HG03103 (cell line): ENCODE measurements around the gene AKAIN1.

Experiments used
- ATAC-seq: cut with Tn5 transposase; IDR thresholded peaks from one replicate; pipeline ENCODE4 v1.9.1; 2021; ENCODE audit warnings: low read depth; ENCODE audit not compliant: unreplicated experiment

AKAIN1 gene, protein sequence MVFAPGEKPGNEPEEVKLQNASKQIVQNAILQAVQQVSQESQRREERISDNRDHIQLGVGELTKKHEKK

DNA sequence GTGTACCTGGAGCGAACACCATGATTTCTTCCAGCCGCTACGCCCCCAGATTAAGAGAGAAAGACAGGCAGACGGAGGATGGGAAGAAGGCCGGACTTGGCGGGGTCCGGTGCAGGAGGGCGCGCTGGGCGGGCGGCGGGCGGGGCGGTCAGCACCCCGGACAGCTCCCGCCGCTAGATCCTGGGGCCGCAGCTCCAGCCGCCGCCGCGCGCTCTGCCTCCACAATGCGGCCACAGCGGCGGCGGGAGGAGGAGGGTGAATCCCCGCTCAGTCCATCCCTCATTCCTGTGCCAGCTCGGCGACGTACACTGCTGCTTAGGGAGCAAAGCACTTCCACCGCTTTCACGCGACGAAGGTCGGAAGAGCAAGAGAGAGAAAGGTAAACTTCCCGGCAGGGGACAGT, at the start of gene AKAIN1:
Gene AKAIN1, minus strand, starts transcription at position 226 of the 403 bp plus-strand sequence. Its CDS starts 204 bp downstream, at position 22.
- ATAC-seq: no peak

DNA sequence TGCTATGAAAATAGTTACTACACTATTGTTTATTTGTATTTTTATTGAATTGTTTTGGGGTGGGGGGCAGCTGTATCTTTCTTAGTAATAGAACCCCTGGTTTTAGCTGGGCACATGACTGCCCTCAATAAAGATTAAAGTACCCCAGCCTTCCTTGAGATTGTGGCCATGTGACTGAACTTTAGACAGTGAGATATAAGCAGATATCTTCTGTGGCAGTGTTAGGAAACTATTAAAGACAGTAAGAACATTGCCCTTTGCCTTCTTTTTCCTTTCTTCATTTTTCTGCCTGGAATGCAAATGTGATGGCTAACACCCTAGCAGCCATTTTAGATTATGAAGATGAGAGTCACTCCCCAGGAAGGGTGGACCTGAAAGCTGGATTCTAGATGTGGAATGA, 47.9 kb upstream of the AKAIN1 start:
- no peak for ATAC-seq

DNA sequence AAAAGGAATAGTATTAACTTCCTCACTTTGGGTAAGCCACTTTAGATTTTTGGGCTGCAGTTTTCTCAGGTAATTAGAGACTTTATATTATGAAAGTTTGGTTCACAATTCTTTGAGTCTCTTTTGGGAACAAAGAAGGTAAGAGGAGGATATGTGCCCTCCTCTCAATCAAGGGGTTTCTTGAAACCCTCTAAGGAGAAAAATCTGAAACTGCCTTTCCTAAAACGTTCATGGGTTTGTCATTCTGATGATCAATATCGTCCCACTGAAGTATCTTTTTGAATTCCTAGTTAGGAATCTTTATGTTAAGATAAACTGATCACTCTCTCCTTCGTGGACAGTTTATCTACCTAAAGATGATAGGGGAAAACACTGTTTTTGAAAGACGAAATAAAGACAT, 42.4 kb upstream of the AKAIN1 start:
- no peak for ATAC-seq

DNA sequence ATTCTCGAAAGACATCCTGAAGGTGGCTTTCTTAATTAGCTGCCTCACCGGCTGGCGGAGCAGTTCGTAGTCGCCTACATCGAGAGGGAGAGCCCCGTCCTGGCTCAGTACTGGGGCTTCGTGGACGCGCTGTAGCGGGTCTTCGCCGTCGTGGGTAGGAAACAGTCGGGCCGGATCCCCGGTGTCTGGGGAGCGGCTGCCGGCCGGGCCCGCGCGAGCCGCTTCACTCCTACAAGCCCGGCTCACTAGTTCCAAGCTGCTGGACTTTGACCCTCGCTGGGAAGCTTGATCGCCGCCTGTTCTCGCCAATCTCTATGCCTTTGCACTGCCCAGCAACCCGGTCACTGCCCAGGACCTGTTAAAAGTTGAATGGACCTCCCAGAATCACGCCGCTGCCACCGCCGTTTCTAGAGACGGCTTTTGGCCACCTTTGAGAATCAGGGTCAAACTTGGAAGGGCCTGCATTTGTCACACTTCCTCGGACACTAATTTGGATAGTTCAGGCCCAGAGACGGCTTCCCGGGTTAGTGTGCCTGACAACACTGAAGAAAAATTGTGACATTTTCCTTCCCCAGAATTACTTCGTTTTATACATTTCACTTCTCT, 41.4 kb upstream of the AKAIN1 start:
- peak; percentile 28 for ATAC-seq

DNA sequence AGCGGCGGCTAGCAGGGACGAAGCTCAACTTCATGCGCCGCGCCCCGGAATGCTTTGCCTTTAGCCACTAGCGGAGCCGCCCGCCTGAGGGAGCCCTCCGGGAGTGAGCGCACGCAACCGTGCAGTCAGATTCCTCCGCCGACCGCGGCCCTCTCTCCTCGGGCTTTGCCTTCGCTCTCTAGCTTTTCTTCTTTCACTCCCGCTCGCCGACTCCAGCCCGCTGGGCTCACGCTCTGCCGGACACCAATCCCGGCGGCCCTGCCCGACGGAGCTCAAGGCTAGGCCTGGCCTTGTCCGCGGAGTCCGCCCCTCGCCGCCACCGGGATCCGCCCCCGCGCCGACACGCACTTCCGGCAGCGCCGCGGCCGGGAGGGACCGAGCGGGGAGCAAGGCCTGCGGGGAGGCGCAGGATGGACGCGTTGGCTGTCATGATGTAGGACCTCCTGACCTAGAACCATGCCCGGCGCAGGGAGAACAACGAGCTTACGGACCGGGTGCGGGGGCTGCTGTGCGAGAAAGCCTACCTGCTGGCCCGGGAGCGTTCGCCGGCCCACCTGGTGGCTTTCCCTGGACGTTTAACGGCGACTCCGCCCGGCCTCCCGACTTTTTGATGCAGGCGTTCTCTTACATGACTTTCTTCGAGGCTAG, 40.8 kb upstream of the AKAIN1 start:
- ATAC-seq: peak; percentile 87

DNA sequence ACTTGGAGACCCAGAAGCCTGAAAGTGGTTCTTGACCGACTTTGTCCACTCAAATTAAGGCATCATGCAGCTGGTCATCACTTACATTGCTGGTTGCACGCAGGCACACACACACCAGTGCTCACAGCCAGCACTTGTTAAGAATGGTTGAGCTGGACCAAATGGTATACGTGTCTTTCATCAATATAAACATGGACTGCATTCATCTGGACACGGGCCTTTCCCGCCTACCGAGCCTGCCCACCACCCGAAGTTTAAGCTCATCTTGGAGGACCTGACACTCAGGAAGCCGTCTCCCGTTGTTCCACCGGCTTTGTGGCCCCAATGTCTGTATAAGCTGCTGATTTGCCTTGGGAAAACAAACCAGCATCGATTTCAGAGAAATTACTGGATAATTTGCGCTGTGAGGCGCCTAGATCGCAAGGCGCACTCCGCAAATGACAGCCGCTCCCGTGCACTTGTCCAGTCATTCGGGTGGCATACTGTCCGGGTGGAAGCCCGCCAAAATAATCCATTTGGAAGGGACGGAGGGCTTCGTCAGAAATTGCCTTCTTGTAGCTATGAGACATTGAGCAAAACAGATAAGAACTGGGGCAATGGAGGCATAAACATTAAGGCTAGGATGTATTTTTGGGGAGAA, 40.1 kb upstream of the AKAIN1 start:
- peak; percentile 30 for ATAC-seq

DNA sequence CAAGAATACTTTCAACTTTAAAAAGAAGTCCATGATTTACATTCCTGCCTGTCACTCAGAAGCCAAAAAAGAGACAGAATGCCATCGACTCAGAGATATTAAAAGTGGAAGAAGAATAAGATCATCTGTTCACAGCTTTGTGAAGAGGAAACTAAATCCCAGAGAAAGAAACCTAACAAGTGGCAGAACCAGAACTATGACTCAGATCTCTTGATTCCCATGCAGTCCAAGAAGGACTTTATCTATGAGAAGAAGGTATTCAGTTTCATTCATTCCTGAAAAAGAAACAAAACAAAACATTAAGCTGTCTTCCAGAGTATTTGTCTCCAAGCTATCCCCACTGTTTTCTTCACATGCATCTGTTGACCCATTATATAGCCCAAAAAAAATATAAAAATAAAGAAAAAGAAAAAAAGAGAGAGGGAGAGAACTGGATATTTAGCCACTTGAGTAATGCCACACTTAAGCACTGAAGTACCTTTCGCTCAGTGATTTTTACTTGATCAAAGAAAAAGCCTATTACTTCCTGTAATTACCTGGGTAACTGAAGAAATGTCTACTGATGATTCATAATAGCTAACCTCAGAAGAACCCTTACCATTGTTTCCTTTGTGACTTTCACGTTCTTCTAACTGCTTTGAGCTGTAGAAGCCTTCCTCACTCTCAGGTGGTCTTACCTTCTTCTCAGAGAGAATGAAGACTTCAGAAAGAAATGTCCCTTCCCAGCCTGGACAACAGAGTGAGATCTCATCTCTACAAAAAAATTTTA, 17.7 kb upstream of the AKAIN1 start:
- ATAC-seq: no peak

DNA sequence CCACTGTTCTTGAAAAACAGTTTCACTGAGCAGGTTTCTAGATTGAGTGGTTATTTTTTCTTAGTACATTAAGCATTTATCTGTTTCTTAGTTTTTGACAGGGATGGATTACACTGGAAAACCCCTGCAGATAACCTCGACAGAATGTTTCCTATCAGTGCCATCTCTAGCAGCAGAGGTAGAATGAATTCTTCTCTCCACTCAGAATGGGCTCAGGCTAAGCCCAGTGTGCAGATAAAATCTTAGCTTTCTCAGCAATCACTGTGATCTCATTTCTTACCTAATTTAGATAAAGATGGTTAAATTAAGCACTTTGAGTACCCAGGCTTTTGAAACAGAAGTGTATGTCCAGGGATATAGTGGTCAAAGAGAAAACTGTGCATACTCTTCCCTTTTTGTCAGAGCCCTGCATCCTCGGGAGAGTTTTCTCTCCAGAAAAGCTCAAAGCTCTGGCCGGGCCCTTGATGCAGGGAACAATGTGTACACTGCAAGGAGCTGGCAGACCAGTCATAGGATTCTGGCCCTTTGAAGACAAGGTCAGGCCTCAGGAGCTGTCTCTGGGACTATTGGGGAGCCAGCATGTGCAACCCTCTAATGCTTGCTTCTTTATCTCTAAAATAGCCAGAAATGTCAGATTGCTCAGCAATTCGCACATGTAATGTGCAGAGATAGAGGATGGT, 10.6 kb upstream of the AKAIN1 start:
- no peak for ATAC-seq

DNA sequence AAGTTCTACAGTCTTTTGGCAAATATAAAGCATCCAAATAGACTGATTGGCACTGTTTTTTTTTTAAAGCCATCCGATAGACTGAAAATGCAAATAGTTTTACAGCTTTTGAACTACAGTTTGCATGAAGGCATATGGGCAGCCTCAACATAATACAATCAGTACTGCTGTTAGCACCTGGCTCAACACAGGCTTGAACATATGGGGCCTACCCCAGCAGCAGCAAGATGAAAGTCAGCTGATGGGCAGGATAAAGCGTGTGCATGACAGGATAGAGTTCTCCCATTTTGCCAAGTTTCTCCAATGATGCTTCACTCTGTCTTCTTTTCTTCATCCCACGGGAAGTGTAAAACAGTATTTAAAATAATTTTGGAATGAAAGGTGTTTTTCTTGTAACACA, 1.3 kb upstream of the AKAIN1 start:
- no peak for ATAC-seq

DNA sequence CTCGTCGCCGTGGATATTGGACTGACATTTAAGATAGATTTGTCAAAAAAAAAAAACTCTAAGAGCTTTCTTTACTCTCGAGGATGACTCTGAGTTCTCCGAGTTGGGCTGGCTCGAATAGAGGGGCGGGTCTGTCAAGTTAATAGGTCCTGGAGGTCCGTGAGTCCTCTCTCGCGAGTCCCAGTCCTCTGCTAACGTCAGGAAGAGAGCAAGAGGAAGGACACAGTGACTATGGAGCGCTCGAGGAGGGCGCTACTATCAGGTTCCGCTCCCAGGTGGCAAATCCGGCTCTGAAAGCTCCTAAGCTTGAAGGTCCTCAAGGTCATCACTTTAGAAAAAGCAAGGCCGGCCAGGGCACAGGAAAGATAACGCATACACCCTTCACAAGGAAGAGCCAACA, 404 bp upstream of the AKAIN1 start:
- no peak for ATAC-seq

DNA sequence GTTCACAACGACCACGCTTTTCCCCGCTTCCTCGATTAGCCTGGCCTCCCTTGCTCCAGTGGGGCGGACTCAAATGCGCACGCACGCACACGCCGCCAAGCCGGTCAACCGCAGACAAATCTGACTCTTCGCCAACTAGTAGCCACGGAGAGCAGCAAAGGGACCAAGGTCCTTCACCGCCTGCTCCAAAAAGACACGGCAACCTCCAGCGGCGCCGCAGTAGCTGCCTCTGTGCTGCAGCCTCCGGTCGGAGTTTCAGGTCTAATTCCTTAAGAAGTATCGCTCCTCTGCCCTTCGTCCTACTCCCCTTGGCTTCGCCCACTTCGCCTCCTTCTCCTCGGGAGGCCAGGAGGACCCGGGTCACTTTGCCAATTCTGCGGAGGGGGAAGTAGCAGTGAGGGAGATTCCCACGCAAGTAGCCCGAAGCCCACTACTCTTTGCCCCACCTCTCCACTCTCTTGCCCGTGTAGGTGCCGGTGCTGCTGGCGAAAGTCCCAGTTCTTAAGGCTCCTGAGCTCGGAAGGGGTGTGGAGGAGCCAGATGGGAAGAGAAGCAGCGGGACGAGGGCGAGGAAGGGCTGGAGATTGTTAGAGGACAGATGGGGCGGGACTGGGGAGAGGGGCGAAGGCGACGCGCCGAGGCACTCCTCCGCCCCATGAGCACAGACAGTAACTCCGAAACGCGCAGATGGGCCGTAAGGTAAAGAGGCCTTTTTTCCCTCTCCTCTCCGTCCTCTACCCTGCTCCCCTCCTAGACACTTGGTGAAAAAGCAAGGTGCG, 615 bp downstream of the AKAIN1 start:
- no peak for ATAC-seq

DNA sequence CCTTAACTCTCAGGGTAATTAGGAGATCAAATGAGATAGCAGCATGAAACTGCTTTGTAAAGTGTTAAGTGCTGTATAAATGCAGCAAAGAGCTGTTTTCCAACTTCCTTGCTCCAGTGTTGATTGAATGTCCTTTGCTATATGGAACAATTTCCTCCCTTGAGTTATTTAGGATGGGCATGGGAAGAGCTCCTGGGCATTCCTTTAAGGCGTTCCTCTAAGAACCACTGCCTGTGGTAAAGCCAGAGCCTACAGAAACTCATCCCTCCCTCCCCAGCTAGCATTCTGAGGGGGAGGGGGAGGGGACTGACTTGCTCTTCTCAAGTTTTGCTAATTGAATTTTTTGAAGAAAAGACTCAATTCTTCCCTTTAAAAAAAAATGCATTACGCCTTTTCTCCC, 1.4 kb downstream of the AKAIN1 start:
- ATAC-seq: no peak

DNA sequence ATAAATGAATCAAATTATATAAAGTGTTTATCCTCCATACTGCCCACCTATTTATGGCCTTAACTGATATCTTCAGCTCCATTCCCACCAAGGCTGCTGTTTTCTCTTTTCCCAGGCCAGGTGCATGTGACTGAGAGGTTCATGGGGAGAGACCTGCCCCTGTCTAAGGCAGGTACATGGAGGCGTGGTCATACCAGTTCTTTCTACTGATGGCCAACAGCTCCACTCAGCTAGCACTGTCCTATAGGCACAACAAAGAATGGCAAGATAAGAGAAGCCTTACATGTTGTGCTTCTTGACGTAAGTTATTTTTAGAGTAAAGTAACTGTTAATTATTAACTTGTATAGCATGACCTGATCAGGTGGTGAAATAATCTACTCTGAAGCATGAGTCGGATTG, 16.8 kb downstream of the AKAIN1 start:
- ATAC-seq: no peak

DNA sequence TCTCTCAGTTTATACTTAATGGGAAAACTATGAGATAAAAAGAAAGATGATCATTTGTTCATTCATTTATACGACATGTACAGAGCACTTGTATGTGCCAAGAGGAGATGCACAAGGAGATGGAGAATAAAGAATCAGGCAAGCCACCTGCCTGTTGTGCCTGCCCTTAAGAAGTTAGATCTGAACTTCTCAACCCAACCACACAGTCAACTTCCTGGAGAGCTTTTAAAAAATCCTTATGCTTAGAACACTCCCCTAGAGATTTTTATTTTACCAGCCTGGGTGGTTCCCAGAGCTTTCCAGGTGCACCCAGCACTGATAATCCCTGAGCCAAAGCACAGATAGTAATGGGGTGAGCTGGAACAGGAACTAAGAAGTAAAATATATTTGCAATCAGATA, 18.5 kb downstream of the AKAIN1 start:
- ATAC-seq: no peak

DNA sequence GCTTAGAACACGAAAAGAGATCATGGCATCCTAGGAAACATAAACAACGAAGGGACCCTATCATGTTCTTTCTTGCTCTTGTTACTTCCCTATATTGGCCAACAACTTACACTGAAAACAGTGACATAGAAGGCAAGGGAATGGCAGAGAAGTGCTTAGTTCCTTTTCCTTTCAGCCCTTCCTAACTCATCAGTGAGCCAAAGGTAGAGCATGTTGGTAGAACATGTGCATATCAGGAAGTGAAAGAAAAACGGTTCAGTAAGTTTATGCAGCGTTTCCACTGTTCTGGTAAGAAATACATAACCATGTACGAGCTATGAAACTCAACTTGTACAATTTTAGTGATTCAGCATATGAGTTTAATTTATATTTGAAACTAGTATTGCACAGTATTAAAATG, 21.7 kb downstream of the AKAIN1 start:
- ATAC-seq: peak; percentile 86

DNA sequence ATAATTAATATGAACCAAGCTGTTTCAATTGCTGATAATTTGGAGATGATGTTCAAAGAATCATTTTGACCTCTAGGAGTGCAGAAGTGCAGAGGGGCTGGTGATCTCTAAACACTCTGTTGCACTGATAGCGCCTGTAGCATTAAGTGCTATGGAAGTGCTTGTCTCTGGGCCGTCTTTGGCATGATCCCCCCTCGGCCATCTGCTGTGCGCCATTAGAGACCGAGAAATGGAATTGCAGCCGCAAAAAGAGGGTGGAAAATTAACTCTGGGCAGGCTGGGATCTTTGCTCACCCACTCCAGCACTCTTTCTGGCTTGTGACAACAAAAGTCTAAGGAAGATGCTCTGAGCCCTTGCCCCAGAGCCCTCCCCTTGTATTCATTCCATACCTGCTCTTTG, 23.4 kb downstream of the AKAIN1 start:
- ATAC-seq: no peak

DNA sequence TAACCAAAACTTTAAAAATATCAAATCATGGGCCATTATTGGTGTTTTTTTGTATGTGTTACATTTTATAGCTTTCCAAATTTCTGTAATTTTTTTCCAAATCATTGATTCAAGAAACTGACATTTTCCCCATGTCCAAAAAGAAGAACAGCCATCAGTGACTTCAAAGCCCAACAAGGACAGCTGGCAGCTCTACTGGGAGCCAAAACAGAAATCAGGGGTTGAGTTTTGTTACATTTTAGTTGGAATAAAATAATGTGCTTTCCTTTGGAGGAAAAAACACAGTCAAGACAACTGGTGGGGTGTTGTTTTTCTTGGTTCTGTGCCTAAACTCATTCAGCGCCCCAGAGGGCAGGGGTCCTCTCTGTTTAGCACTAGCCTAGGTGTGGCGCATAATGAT, 23.8 kb downstream of the AKAIN1 start:
- ATAC-seq: no peak

DNA sequence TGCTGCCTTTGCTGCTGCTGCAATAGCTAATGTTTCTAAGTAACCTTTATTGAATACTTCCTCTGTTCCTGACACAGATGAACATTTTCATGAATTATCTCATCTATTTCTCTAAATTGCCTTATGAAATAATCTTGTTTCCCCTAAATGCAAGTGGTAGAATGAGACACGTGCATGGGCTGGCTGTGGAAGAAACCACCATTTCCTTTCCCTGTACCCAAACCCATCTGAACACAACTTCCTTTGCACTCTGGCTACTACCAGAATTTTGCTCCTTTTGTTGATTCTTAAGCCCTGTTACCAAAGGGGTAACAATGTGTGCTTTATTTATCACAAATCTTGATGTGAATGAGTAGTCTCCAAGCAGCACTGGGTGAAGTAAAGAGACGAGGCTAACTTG, 29.2 kb downstream of the AKAIN1 start:
- ATAC-seq: no peak

DNA sequence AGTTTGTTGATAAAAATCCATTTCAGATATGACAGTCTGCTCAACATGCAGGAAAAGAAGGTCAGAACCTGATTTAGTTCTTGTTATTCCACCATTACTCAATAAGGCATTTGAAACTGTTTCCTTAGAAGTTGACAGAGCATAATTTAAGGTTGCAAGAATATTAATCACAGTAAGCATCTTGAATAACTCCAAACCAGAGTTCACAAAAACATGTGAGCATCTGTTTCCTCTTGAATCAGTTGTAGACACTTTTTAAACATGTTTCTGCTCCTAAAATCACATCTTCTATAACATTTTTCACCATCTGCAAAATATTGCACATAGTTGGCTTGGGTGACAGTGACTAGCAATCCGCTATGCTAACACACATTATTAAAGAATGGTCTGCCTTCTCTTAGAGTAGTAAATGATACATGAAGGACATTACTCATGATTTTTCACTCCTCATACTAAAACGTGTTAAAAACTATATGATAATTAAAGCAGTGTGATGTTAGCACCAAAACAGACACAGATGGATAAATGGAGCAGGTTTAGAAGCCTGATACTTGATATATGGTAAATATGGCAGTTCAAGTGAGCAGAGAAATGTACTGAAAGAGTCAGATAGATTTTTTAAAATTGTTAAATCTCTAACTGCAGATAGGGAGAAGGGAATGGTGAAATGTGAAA, 30.3 kb downstream of the AKAIN1 start:
- no peak for ATAC-seq
